KMS-11 (cell line): ENCODE measurements around the gene OR8J3.

Experiments
- H2AFZ ChIP-seq: fragments of 200-600 bp; sonication (generic); 2 replicates; pipeline ENCODE4 v1.6.1; 2016; ENCODE audit warnings: antibody characterized with exemption, mixed run types, low read depth
- H3K27ac ChIP-seq: fragments of 200-600 bp; sonication (generic); 2 replicates; pipeline ENCODE4 v1.6.1; 2016; ENCODE audit warnings: mild to moderate bottlenecking, mixed run types
- H3K27me3 ChIP-seq: fragments of 200-600 bp; sonication (generic); 2 replicates; pipeline ENCODE4 v1.6.1; 2017; ENCODE audit warnings: mild to moderate bottlenecking, low read depth, mixed run types, moderate library complexity; ENCODE audit not compliant: insufficient read depth
- H3K36me3 ChIP-seq: fragments of 200-600 bp; sonication (generic); 2 replicates; pipeline ENCODE4 v1.6.1; 2017; ENCODE audit warnings: mild to moderate bottlenecking, mixed run types; ENCODE audit not compliant: insufficient read depth
- H3K4me1 ChIP-seq: fragments of 200-600 bp; sonication (generic); 2 replicates; pipeline ENCODE4 v1.6.1; 2016; ENCODE audit warnings: mild to moderate bottlenecking, low read depth, mixed run types; ENCODE audit not compliant: poor library complexity, severe bottlenecking
- H3K4me2 ChIP-seq: fragments of 200-600 bp; sonication (generic); 2 replicates; pipeline ENCODE4 v1.7.0; 2016; ENCODE audit warnings: mild to moderate bottlenecking, mixed run types
- H3K4me3 ChIP-seq: fragments of 200-600 bp; sonication (generic); IDR thresholded peaks from 2 replicates; pipeline ENCODE4 v1.6.1; 2017; ENCODE audit warnings: low read depth, low read length, mixed read lengths; ENCODE audit not compliant: insufficient read depth
- H3K79me2 ChIP-seq: fragments of 200-600 bp; sonication (generic); 2 replicates; pipeline ENCODE4 v1.6.1; 2016; ENCODE audit warnings: low read depth, mixed run types; ENCODE audit not compliant: insufficient read depth
- H3K9ac ChIP-seq: fragments of 200-600 bp; sonication (generic); 2 replicates; pipeline ENCODE4 v1.6.1; 2016; ENCODE audit warnings: mild to moderate bottlenecking, mixed run types
- H4K20me1 ChIP-seq: fragments of 200-600 bp; sonication (generic); 2 replicates; pipeline ENCODE4 v1.6.1; 2016; ENCODE audit warnings: mild to moderate bottlenecking, mixed run types; ENCODE audit not compliant: insufficient read depth
- CTCF ChIP-seq: fragments of 200-600 bp; sonication (generic); conservative IDR thresholded peaks from 2 replicates; pipeline ENCODE4 v1.6.1; 2017; ENCODE audit warnings: low read depth, mild to moderate bottlenecking, antibody characterized with exemption, low read length, moderate library complexity, mixed read lengths

The OR8J3 gene, protein sequence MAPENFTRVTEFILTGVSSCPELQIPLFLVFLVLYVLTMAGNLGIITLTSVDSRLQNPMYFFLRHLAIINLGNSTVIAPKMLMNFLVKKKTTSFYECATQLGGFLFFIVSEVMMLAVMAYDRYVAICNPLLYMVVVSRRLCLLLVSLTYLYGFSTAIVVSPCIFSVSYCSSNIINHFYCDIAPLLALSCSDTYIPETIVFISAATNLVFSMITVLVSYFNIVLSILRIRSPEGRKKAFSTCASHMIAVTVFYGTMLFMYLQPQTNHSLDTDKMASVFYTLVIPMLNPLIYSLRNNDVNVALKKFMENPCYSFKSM

GRCh38 chr11:56140151-56140661 lies at the start of gene OR8J3:
TSS of gene OR8J3 (minus strand) at chr11:56140201. CDS start at chr11:56137718, 2,483 bp downstream.
- Histone ChIP-seq H3K27ac (no peak within 1 kb of the TSS), H2AFZ (no peak within 1 kb of the TSS), H3K9ac (no peak within 1 kb of the TSS), H3K4me1 (no peaks in the 10 kb centered on the region), H3K4me3 (no peak within 1 kb of the TSS), H3K79me2 (no peaks in the 10 kb centered on the region), H3K36me3 (no peaks in the 10 kb centered on the region), H3K27me3 (no peaks in the 10 kb centered on the region), H3K4me2 (no peak within 1 kb of the TSS), H4K20me1 (no peaks in the 10 kb centered on the region)
- no peak for TF ChIP-seq CTCF

DNA sequence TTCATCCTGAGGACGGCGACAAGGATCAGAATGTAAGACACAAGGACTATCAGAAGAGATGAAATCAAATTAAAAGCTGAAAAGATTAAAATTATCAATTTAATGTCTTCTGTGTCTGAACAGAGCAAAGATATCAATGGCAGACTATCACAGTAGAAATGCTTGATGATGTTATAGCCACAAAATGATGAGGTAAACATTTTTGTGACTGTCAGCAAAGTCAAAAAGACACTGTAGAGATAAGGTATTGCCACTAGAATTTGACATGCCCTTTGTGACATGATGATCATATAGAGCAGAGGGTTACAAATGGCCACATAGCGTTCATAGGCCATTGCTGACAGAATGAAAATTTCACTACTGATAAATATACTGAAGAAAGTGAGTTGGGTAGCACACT lies 48.6 kb upstream of the OR8J3 start:
- Histone ChIP-seq H3K4me1 (no peaks in the 10 kb centered on the region), H2AFZ (no peak overlapping the region), H3K79me2 (no peaks in the 10 kb centered on the region), H3K27ac (no peak overlapping the region), H3K4me2 (no peak overlapping the region), H4K20me1 (no peaks in the 10 kb centered on the region), H3K27me3 (no peaks in the 10 kb centered on the region), H3K9ac (no peak overlapping the region), H3K36me3 (no peaks in the 10 kb centered on the region), H3K4me3 (no peak overlapping the region)
- no peak for TF ChIP-seq CTCF

GRCh38 chr11:56183459-56183858 lies 43.5 kb upstream of the OR8J3 start:
- Histone ChIP-seq H3K36me3 (no peaks in the 10 kb centered on the region), H2AFZ (no peak overlapping the region), H3K4me3 (no peak overlapping the region), H3K4me2 (no peak overlapping the region), H3K79me2 (no peaks in the 10 kb centered on the region), H3K4me1 (no peaks in the 10 kb centered on the region), H3K27ac (no peak overlapping the region), H3K9ac (no peak overlapping the region), H4K20me1 (no peaks in the 10 kb centered on the region), H3K27me3 (no peaks in the 10 kb centered on the region)
- no peak for TF ChIP-seq CTCF

DNA sequence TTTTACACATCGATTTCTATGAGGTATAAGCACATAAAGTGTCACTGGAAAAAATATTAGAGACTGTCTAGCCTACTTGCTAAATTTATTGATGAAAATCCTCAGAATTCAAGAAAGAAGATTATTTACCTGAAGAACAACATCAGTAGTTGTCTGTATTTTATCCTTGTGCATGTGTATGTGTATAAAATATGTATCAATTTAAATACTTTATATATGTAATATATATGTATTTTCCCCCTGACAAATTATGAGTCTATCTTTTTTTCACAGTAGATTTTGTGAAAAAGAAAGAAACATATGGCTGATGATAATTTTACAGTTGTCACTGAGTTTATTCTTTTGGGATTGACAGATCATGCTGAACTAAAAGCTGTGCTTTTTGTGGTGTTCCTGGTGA lies 36.3 kb upstream of the OR8J3 start, which contains the start of gene OR5J2:
Gene OR5J2, plus strand, starts transcription at position 301 of the 400 bp plus-strand sequence. Its CDS starts 0 bp downstream, at position 301.
- Histone ChIP-seq H3K79me2 (no peaks in the 10 kb centered on the region), H3K9ac (no peak within 1 kb of the TSS), H3K4me1 (no peaks in the 10 kb centered on the region), H3K27ac (no peak within 1 kb of the TSS), H4K20me1 (no peaks in the 10 kb centered on the region), H3K4me3 (no peak within 1 kb of the TSS), H2AFZ (no peak within 1 kb of the TSS), H3K36me3 (no peaks in the 10 kb centered on the region), H3K27me3 (no peaks in the 10 kb centered on the region), H3K4me2 (no peak within 1 kb of the TSS)
- TF ChIP-seq CTCF = no peak
